D341Med (cell line): ENCODE measurements around the gene CLNK.

Experiments
- DNase-seq: peaks from one replicate; pipeline ENCODE4 v3.0.0; 2012; ENCODE audit warnings: low spot score

The CLNK gene

GRCh38 chr4:10701161-10701560 lies 16.6 kb upstream of the CLNK start:
- DNase-seq: no peak

- no peak for DNase-seq
Observed at GRCh38 chr4:10698172-10698571, 13.6 kb upstream of the CLNK start.

GRCh38 chr4:10697086-10697485 lies 12.5 kb upstream of the CLNK start:
- DNase-seq: no peak

- DNase-seq: no peak
Observed at GRCh38 chr4:10696253-10696652, 11.7 kb upstream of the CLNK start.

GRCh38 chr4:10694828-10695209 lies 10.3 kb upstream of the CLNK start:
- no peak for DNase-seq

- DNase-seq: no peak
Observed at GRCh38 chr4:10694151-10694827, 9.7 kb upstream of the CLNK start.

- no peak for DNase-seq
Observed at GRCh38 chr4:10691651-10692050, 7.1 kb upstream of the CLNK start.

- DNase-seq: no peak
Observed at GRCh38 chr4:10690185-10690907, 5.8 kb upstream of the CLNK start.

- no peak for DNase-seq
Observed at GRCh38 chr4:10688846-10689245, 4.3 kb upstream of the CLNK start.

GRCh38 chr4:10688022-10688421 lies 3.5 kb upstream of the CLNK start:
- no peak for DNase-seq

GRCh38 chr4:10687526-10687925 lies 3.0 kb upstream of the CLNK start:
- DNase-seq: no peak

GRCh38 chr4:10682397-10682796 lies 2.2 kb downstream of the CLNK start:
- no peak for DNase-seq

GRCh38 chr4:10677796-10678497 lies 6.6 kb downstream of the CLNK start:
- DNase-seq: no peak

GRCh38 chr4:10673817-10674369 lies 10.7 kb downstream of the CLNK start:
- no peak for DNase-seq

GRCh38 chr4:10672379-10672778 lies 12.2 kb downstream of the CLNK start:
- no peak for DNase-seq

GRCh38 chr4:10671799-10672198 lies 12.8 kb downstream of the CLNK start:
- no peak for DNase-seq

- no peak for DNase-seq
Observed at GRCh38 chr4:10671366-10671765, 13.2 kb downstream of the CLNK start.

- no peak for DNase-seq
Observed at GRCh38 chr4:10670321-10670720, 14.2 kb downstream of the CLNK start.

GRCh38 chr4:10667701-10668326 lies 16.8 kb downstream of the CLNK start:
- no peak for DNase-seq

GRCh38 chr4:10666616-10667015 lies 18.0 kb downstream of the CLNK start:
- no peak for DNase-seq

GRCh38 chr4:10664408-10664807 lies 20.2 kb downstream of the CLNK start:
- DNase-seq: no peak

GRCh38 chr4:10662937-10663336 lies 21.6 kb downstream of the CLNK start:
- no peak for DNase-seq

- DNase-seq: no peak
Observed at GRCh38 chr4:10661047-10661446, 23.5 kb downstream of the CLNK start.
